ENCODE data around the gene XRCC6. TPM values are rescaled to one million over a fixed set of nuclear protein-coding genes. Genes with fewer than 3 reads are reported as not detected.

XRCC6 gene
- total RNA-seq, 2 experiments from 2014 or later, result 162 TPM

- ATAC-seq (ENCODE audit: poor library complexity), result peak; percentile 13
- Mint-ChIP-seq H3K27ac (peak overlapping the region; percentile 98), H3K4me1 (ENCODE audit: low read depth) (peaks cover 49% of the 10 kb centered on the region), H3K9me3 (no peaks in the 10 kb centered on the region), H3K36me3 (ENCODE audit: low read depth) (peaks cover 31% of the 10 kb centered on the region), H3K4me3 (peak overlapping the region; percentile 95), H3K27me3 (no peaks in the 10 kb centered on the region)
- no peaks in the 10 kb centered on the region for H3K27me3 ChIP-seq (ENCODE audit: control insufficient read depth in 1 of 2, insufficient read depth in 2 of 2, low read length in 2 of 2)
- intact Hi-C loops (cut with DNase I, micrococcal nuclease), result loop anchor here (1.0 to 10.0 kb wide), 6 partner anchors 29 to 765 kb away; partner anchors contain the start of genes POLR3H (in 2 of the 2), ST13 (in 1 of the 2), TOB2 (in 1 of the 2) and XPNPEP3 (in 1 of the 2)
- ChIA-PET CTCF (interaction anchor here (1.1 to 1.5 kb wide), 2 partner anchors 15 to 30 kb away, joined by 3 to 7 read pairs; partner anchors contain the start of gene PMM1), POLR2A (interaction anchor here (0.9 to 3.8 kb wide), 11 partner anchors 13 to 470 kb away, joined by 3 to 58 read pairs (median 12); partner anchors contain the start of genes ACO2, NDUFA6, PHF5A and PMM1)
- TF ChIP-seq CTCF (IDR thresholded peaks at IDR 0.05), result no peak
- peak in 12 of 14 experiments; percentile 11 to 68 (median 38) for DNase-seq
- peak overlapping the region; percentile 65 for H3K4me3 ChIP-seq (ENCODE audit: low read length)
- peak overlapping the region; percentile 95 for H3K27ac ChIP-seq (ENCODE audit: low read depth in 1 of 2, low read length in 2 of 2)
- no peaks in the 10 kb centered on the region for H3K9me3 ChIP-seq (ENCODE audit: control insufficient read depth in 1 of 2, insufficient read depth in 1 of 2, low read length in 2 of 2)
- H3K36me3 ChIP-seq (ENCODE audit: insufficient read depth, low read length), result peaks cover 16% of the 10 kb centered on the region
- H3K4me1 ChIP-seq (ENCODE audit: insufficient read depth, low read length), result peaks cover 36% of the 10 kb centered on the region
These were observed 1.0 kb upstream of the XRCC6 start for GRCh38 chr22:41619979-41620588.

- peaks cover 49% of the 10 kb centered on the region for H3K4me1 Mint-ChIP-seq (ENCODE audit: low read depth)
- POLR2A ChIA-PET, result interaction anchor here (0.7 to 3.8 kb wide), 22 partner anchors 14 to 470 kb away, joined by 3 to 58 read pairs (median 6); partner anchors contain the start of genes ACO2, CCDC134, NDUFA6 and PHF5A
These were observed 451 bp upstream of the XRCC6 start, which contains the start of gene DESI1 for GRCh38 chr22:41620589-41621098. TSS of gene DESI1 (minus strand) at chr22:41621043. CDS start at chr22:41620839, 204 bp downstream.

More at GRCh38 chr22:41620589-41621098, 451 bp upstream of the XRCC6 start, which contains the start of gene DESI1:
- no peak for DNase-seq
- Histone ChIP-seq H3K36me3 (ENCODE audit: insufficient read depth, low read length) (peaks cover 22% of the 10 kb centered on the region), H3K4me1 (ENCODE audit: insufficient read depth, low read length) (peaks cover 39% of the 10 kb centered on the region), H3K27me3 (ENCODE audit: control insufficient read depth in 1 of 2, insufficient read depth in 2 of 2, low read length in 2 of 2) (no peaks in the 10 kb centered on the region), H3K9me3 (ENCODE audit: control insufficient read depth in 1 of 2, insufficient read depth in 1 of 2, low read length in 2 of 2) (no peaks in the 10 kb centered on the region), H3K27ac (ENCODE audit: low read depth in 1 of 2, low read length in 2 of 2) (peak within 1 kb of the TSS; percentile 95 to 96), H3K4me3 (ENCODE audit: low read length) (peak within 1 kb of the TSS; percentile 65)
- no peak for TF ChIP-seq CTCF (IDR thresholded peaks at IDR 0.05)
- ATAC-seq (ENCODE audit: poor library complexity), result peak; percentile 9
- CTCF ChIA-PET, result interaction anchor here (1.0 to 1.6 kb wide), 3 partner anchors 16 to 47 kb away, joined by 3 to 11 read pairs (median 5); partner anchors contain the start of gene PMM1
- intact Hi-C loops (cut with DNase I, micrococcal nuclease), result loop anchor here (1.0 to 10.0 kb wide), 7 partner anchors 29 to 766 kb away; partner anchors contain the start of genes POLR3H (in 2 of the 2), ST13 (in 1 of the 2), TOB2 (in 1 of the 2) and XPNPEP3 (in 1 of the 2)
- Mint-ChIP-seq H3K4me3 (peak within 1 kb of the TSS; percentile 95), H3K27me3 (no peaks in the 10 kb centered on the region), H3K36me3 (ENCODE audit: low read depth) (peaks cover 36% of the 10 kb centered on the region), H3K9me3 (no peaks in the 10 kb centered on the region), H3K27ac (peak within 1 kb of the TSS; percentile 98)

All from CD4-positive, alpha-beta T cell (primary cell).